Peyer's patch (tissue), 4 donors: ENCODE measurements around the gene FAM171A1. TPM values are rescaled to one million over a fixed set of nuclear protein-coding genes. Genes with fewer than 3 reads are reported as not detected.
A peak's percentile ranks its signal among the peaks of the same experiment; 100 is the strongest.

Source experiments
- DNase-seq, 3 donors: peaks; one replicate each; pipeline ENCODE4 v3.0.0-alpha.2; 2017 to 2019
- H3K27ac ChIP-seq, 4 donors: fragments of 200-600 bp; sonication (generic); one replicate each; pipeline ENCODE4 v1.5.1; 2016 to 2019
- H3K27me3 ChIP-seq, 2 donors: fragments of 200-600 bp; sonication (generic); one replicate each; pipeline ENCODE4 v1.5.1; 2019
- H3K36me3 ChIP-seq, 3 donors: fragments of 200-600 bp; sonication (generic); one replicate each; pipeline ENCODE4 v1.5.1; 2016 to 2019
- H3K4me1 ChIP-seq, 4 donors: fragments of 200-600 bp; sonication (generic); one replicate each; pipeline ENCODE4 v1.5.1; 2016 to 2019
- H3K4me3 ChIP-seq, 4 donors: fragments of 200-600 bp; sonication (generic); 1 replicate in 3 of 4; 2 replicates in 1 of 4; pipeline ENCODE4 v1.5.1; 2016 to 2019; ENCODE audit warnings: mild to moderate bottlenecking in 1 of 4
- H3K9me3 ChIP-seq, 4 donors: fragments of 200-600 bp; sonication (generic); one replicate each; pipeline ENCODE4 v1.5.1; 2016 to 2019; ENCODE audit warnings: mild to moderate bottlenecking in 1 of 4
- POLR2A ChIP-seq, 2 donors: fragments of 450-650 bp; IDR thresholded peaks; one replicate each; pipeline ENCODE4 v1.5.1; 2017; ENCODE audit warnings: antibody characterized with exemption in 2 of 2, mild to moderate bottlenecking in 2 of 2, moderate library complexity in 2 of 2
- total RNA-seq, 4 donors: library from RNA; depleted of rRNA; stranded (reverse); fragments of >200 nt; gene quantifications; one replicate each; pipeline ENCODE4 v1.1.0, GENCODE V29; 2016
- TF ChIP-seq, protein P1 (sequence below), 6 experiments: fragments of 450-650 bp in 4 of 6; fragments of 200-600 bp in 2 of 6; sonication (generic) in 1 of 6; IDR thresholded peaks; one replicate each; pipeline ENCODE4 v1.5.1; 2017 to 2019; ENCODE audit warnings: antibody characterized with exemption in 6 of 6, mild to moderate bottlenecking in 3 of 6, moderate library complexity in 1 of 6

The FAM171A1 gene
- total RNA-seq, 4 donors from 2014 or later, result 14.7 to 37.1 (median 24.5) TPM

DNA sequence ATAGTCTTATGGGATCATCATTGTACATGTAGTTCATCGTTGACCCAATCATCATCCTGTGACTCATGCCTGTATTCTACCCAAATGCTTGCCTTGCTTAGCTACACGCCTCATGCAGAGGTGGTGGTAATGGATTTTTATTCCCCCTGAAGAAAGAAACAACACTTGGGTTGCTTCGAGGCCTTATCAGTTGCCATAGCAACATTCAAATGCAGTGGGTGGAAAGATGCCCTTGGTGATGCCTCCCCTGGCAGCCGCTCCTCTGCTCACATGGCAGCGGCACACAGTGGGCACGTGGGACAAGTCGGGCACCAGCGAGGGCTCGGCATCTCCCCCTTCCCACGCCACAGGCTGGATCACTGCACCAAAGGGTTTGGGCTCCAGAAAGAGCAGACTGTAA is 148.6 kb downstream of the FAM171A1 start:
- Histone ChIP-seq H3K4me1 (no peaks in the 10 kb centered on the region), H3K4me3 (no peak overlapping the region), H3K9me3 (peaks cover 0 to 2% (median 0%) of the 10 kb centered on the region in 4 donors), H3K36me3 (no peaks in the 10 kb centered on the region), H3K27ac (no peak overlapping the region), H3K27me3 (no peaks in the 10 kb centered on the region)
- DNase-seq, result peak in 1 of 3 donors; percentile 6
- no peak for TF ChIP-seq POLR2A (IDR thresholded peaks at IDR 0.05)
- TF ChIP-seq, protein P1, sequence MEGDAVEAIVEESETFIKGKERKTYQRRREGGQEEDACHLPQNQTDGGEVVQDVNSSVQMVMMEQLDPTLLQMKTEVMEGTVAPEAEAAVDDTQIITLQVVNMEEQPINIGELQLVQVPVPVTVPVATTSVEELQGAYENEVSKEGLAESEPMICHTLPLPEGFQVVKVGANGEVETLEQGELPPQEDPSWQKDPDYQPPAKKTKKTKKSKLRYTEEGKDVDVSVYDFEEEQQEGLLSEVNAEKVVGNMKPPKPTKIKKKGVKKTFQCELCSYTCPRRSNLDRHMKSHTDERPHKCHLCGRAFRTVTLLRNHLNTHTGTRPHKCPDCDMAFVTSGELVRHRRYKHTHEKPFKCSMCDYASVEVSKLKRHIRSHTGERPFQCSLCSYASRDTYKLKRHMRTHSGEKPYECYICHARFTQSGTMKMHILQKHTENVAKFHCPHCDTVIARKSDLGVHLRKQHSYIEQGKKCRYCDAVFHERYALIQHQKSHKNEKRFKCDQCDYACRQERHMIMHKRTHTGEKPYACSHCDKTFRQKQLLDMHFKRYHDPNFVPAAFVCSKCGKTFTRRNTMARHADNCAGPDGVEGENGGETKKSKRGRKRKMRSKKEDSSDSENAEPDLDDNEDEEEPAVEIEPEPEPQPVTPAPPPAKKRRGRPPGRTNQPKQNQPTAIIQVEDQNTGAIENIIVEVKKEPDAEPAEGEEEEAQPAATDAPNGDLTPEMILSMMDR (IDR thresholded peaks at IDR 0.05), result no peak

DNA sequence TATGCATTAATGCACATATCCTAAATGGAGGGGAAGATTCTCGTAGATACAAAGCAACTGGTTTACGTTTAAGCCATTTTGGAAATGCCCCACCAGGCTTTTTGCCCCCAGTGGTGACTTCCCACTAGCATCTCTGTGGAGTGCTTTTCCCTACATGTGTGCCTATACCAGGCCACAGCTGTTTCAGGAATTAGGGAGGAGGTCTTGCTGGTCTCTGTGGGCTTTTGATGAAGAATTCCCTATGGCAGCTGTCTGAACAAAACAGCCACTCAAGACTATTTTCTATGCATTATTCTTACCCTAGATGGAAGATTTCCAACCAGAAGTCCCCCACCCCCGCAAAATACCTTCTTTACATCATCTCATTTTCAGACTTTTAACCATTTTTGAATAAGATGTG is 150.6 kb downstream of the FAM171A1 start:
- Histone ChIP-seq H3K36me3 (no peaks in the 10 kb centered on the region), H3K4me3 (no peak overlapping the region), H3K27ac (no peak overlapping the region), H3K27me3 (no peaks in the 10 kb centered on the region), H3K4me1 (no peaks in the 10 kb centered on the region), H3K9me3 (peaks cover 0 to 2% (median 0%) of the 10 kb centered on the region in 4 donors)
- no peak for TF ChIP-seq POLR2A (IDR thresholded peaks at IDR 0.05)
- TF ChIP-seq, protein P1 (IDR thresholded peaks at IDR 0.05), result no peak
- no peak for DNase-seq

DNA sequence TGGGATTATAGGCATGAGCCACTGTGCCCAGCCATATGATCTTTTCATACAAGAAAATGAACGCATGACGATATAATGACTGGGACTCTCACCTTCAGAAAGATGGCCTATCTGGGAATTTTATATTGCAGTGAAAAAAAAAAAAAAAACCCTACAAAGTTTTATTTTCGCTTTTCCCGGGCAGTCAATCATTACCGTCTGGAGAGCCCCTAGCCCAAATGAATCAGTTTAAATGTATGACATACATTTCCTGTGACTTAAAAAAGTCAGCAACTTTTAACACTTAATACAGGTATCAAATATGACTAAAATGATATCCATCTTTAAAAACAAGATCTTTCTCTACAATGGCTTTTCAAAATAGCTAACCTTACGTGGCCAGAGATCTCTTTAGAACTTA is 154.4 kb downstream of the FAM171A1 start:
- DNase-seq, result no peak
- TF ChIP-seq, protein P1 (IDR thresholded peaks at IDR 0.05), result no peak
- TF ChIP-seq POLR2A (IDR thresholded peaks at IDR 0.05), result no peak
- Histone ChIP-seq H3K9me3 (no peaks in the 10 kb centered on the region), H3K4me3 (no peak overlapping the region), H3K27ac (no peak overlapping the region), H3K36me3 (peaks cover 0 to 19% (median 0%) of the 10 kb centered on the region in 3 donors), H3K27me3 (no peaks in the 10 kb centered on the region), H3K4me1 (no peaks in the 10 kb centered on the region)

DNA sequence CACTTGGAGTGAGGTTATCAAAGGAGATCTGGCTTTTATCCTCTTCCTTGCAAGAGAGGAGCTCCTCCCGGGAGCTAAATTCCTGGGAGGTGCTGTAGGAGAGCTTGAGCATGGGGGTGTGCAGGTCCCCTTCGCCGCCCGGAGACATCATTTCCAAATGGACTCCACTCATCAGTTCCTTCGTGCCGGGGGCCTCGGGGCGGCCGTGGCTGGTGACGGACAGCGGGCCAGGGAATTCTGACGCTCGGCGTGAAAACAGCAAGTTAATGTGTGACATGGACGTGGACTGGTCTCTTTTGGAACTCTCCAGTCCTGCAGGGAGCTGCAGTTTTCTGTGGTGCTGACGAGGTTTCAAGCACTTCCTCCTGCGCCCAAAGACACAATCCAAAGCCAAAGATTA is 156.9 kb downstream of the FAM171A1 start:
- Histone ChIP-seq H3K4me3 (no peak overlapping the region), H3K27ac (no peak overlapping the region), H3K36me3 (peaks cover 0 to 19% (median 0%) of the 10 kb centered on the region in 3 donors), H3K9me3 (no peaks in the 10 kb centered on the region), H3K4me1 (no peaks in the 10 kb centered on the region), H3K27me3 (no peaks in the 10 kb centered on the region)
- TF ChIP-seq, protein P1 (IDR thresholded peaks at IDR 0.05), result no peak
- TF ChIP-seq POLR2A (IDR thresholded peaks at IDR 0.05), result no peak
- DNase-seq, result no peak

DNA sequence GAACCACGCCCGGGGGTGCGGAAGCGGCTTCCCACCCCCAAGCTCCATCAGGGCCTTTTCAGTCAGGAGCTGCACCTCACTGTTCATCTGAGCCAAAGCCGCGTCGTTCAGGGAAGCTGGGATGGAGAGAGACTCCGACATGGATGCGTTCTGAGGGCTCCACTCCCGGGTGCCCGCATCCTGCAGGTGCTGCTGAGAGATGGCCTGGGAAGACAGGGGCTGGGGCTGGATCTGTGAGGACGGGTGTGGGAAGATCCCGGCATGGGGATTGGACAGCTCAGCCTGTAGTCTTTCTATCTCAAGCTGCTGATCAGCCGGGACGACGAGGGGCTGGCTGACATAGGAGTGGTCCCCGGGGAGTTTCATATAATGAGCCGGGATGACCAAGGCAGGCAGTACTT is 157.6 kb downstream of the FAM171A1 start:
- Histone ChIP-seq H3K9me3 (no peaks in the 10 kb centered on the region), H3K27ac (no peak overlapping the region), H3K4me3 (no peak overlapping the region), H3K36me3 (peaks cover 0 to 19% (median 0%) of the 10 kb centered on the region in 3 donors), H3K4me1 (no peaks in the 10 kb centered on the region), H3K27me3 (no peaks in the 10 kb centered on the region)
- no peak for TF ChIP-seq POLR2A (IDR thresholded peaks at IDR 0.05)
- DNase-seq, result no peak

DNA sequence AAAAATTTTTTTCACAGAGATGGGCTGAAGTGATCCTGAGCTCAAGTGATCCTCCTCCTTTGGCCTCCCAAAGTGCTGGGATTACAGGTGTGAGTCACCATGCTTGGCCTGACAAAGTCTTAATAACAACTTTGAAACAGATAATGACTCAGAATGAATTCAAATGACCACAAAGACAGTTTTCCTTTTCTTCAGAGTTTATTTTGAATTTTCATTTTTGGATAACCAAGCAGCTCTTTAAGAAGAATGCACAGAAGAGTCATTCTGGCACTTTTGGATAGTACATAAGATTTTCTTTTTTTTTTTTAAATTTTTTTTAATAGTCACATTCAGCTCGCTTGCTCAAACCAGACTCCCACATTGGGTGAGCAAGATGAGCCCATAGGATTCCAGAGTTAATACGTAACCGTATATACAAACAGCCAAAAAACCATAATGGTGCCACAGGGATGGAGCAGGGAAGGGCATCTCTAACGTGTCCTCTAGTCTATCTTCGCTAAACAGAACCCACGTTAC is 159.6 kb downstream of the FAM171A1 start:
- no peak overlapping the region for H3K4me3 ChIP-seq
- H3K27me3 ChIP-seq, result no peaks in the 10 kb centered on the region
- DNase-seq, result no peak
- TF ChIP-seq, protein P1 (IDR thresholded peaks at IDR 0.05), result no peak
- TF ChIP-seq POLR2A (IDR thresholded peaks at IDR 0.05), result no peak
- no peak overlapping the region for H3K27ac ChIP-seq
- no peaks in the 10 kb centered on the region for H3K4me1 ChIP-seq
- no peaks in the 10 kb centered on the region for H3K9me3 ChIP-seq
- H3K36me3 ChIP-seq, result peaks cover 0 to 19% (median 0%) of the 10 kb centered on the region in 3 donors
